Activated CD4-positive, alpha-beta T cell treated with anti-CD3 and anti-CD28 coated beads, Interleukin-2, amount 50 U/mL, for 4 hours (primary cell): ENCODE measurements around the gene OBP2A.
"Not testable (repeated sequence)": the region's sequence is repeated elsewhere in the genome, so short reads cannot be mapped to it uniquely, and the experiment has no call there.

Experiments
- DNase-seq, 2 experiments: peaks; one replicate each; pipeline ENCODE4 v3.0.0-alpha.2; 2020

Gene OBP2A

GRCh38 chr9:135545646-135546176, at the start of gene OBP2A:
Gene OBP2A (plus strand): TSS chr9:135546126. CDS start chr9:135546181, 55 bp downstream.
- DNase-seq: not testable (repeated sequence)

- no peak for DNase-seq
Observed at GRCh38 chr9:135498381-135499126, 47.4 kb upstream of the OBP2A start.

GRCh38 chr9:135499326-135500070, 46.4 kb upstream of the OBP2A start:
- DNase-seq: peak; percentile 91

GRCh38 chr9:135500071-135500524, 45.8 kb upstream of the OBP2A start:
- DNase-seq: no peak

GRCh38 chr9:135500525-135501260, 45.2 kb upstream of the OBP2A start, which contains the start of gene MRPS2:
Gene MRPS2 (plus strand): TSS chr9:135500682. CDS start chr9:135500711, 29 bp downstream.
- DNase-seq: peak; percentile 71 to 72

GRCh38 chr9:135501261-135502167, 44.4 kb upstream of the OBP2A start:
- DNase-seq: no peak

- no peak for DNase-seq
Observed at GRCh38 chr9:135502168-135502872, 43.6 kb upstream of the OBP2A start.

GRCh38 chr9:135502873-135503321, 43.0 kb upstream of the OBP2A start:
- DNase-seq: no peak

- DNase-seq: no peak
Observed at GRCh38 chr9:135503371-135504261, 42.3 kb upstream of the OBP2A start.

- DNase-seq: peak; percentile 50 to 51
Observed at GRCh38 chr9:135504262-135505243, 41.4 kb upstream of the OBP2A start.

- no peak for DNase-seq
Observed at GRCh38 chr9:135505406-135506187, 40.3 kb upstream of the OBP2A start.

- DNase-seq: no peak
Observed at GRCh38 chr9:135506327-135507103, 39.4 kb upstream of the OBP2A start.

- no peak for DNase-seq
Observed at GRCh38 chr9:135507104-135508035, 38.6 kb upstream of the OBP2A start.

- no peak for DNase-seq
Observed at GRCh38 chr9:135508211-135508820, 37.6 kb upstream of the OBP2A start.

- DNase-seq: no peak
Observed at GRCh38 chr9:135509458-135509857, 36.5 kb upstream of the OBP2A start.

- DNase-seq: no peak
Observed at GRCh38 chr9:135512241-135512603, 33.7 kb upstream of the OBP2A start.
